ENCODE results near the gene SLC25A25.
A peak's percentile ranks its signal among the peaks of the same experiment; 100 is the strongest.

The SLC25A25 gene

DNA sequence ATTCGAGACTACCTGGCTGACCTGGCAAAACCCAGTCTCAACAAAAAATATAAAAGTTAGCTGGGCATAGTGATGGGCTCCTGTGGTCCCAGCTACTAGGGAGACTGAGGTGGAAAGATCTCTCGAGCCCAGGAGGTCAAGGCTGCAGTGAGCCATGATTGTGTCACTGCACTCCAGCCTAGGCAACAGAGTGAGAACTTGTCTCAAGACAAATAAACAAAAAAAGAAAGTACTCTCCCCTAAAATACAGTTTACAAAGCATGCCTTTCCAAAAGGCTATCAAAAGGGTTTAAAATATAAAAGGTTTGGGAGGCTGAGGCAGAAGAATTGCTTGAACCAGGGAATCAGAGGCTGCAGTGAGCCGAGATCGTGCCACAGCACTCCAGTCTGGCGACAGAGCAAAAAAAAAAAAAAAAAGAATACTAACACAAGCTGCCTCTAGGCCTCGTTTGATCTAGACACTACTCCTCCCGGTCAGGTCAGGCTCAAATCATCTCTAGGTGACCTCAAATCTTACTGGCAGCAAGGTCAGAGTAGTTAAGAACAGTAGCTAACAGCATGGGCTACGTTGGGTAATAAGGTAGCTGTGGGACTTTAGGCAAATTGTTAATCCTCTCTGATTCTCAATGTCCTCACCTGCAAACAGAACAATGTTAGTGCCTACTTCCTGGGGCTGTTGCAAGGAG is 10.2 kb upstream of the SLC25A25 start:
- peak overlapping the region; percentile 15 for H3K14ac ChIP-seq (ENCODE audit: low read length)
- no peak overlapping the region for H3K23ac ChIP-seq (ENCODE audit: low read depth, low read length, poor library complexity)
- no peak overlapping the region for H4K8ac ChIP-seq (ENCODE audit: low read depth, low read length)
- no peak overlapping the region for H3K18ac ChIP-seq (ENCODE audit: low read length)
- no peak overlapping the region for H2AK5ac ChIP-seq (ENCODE audit: low read depth, low read length)
- H3K9ac ChIP-seq (ENCODE audit: low read depth, low read length, poor library complexity) = no peak overlapping the region
- no peak overlapping the region for H3K4ac ChIP-seq (ENCODE audit: low read length)
- H3K9me3 ChIP-seq (replicated peaks in 1 of 2; ENCODE audit: control insufficient read depth in 2 of 2, insufficient read depth in 1 of 2, low read depth in 1 of 2, low read length in 2 of 2) = peaks cover 0 to 2% of the 10 kb centered on the region in 2 donors
- H3K4me1 ChIP-seq (ENCODE audit: control insufficient read depth in 2 of 2, insufficient read depth in 1 of 2, low read depth in 1 of 2, low read length in 2 of 2) = peaks cover 12 to 16% of the 10 kb centered on the region in 2 donors
- no peak overlapping the region for H3K4me3 ChIP-seq (ENCODE audit: low read length in 2 of 2)
- no peak overlapping the region for H3K4me2 ChIP-seq (ENCODE audit: insufficient read depth, low read length, poor library complexity, severe bottlenecking)
- H4K91ac ChIP-seq (ENCODE audit: low read depth, low read length, poor library complexity) = no peak overlapping the region
- no peak overlapping the region for H3K27ac ChIP-seq (replicated peaks; ENCODE audit: low read length)
- H3K79me1 ChIP-seq (ENCODE audit: low read depth, low read length) = no peaks in the 10 kb centered on the region
- H2AFZ ChIP-seq (ENCODE audit: low read length) = no peak overlapping the region
- no peak for DNase-seq (ENCODE audit: low spot score)
- no peak overlapping the region for H2BK15ac ChIP-seq (ENCODE audit: low read length)
- peaks cover 2 to 5% of the 10 kb centered on the region in 2 donors for H3K36me3 ChIP-seq (replicated peaks in 1 of 2; ENCODE audit: control insufficient read depth in 2 of 2, insufficient read depth in 2 of 2, low read length in 2 of 2)
- H2BK12ac ChIP-seq (ENCODE audit: low read length) = no peak overlapping the region
- H3K27me3 ChIP-seq (ENCODE audit: control insufficient read depth in 3 of 3, insufficient read depth in 3 of 3, low read depth in 1 of 3, low read length in 3 of 3) = no peaks in the 10 kb centered on the region
- no peak overlapping the region for H2BK5ac ChIP-seq (ENCODE audit: low read length)
- no peak overlapping the region for H2BK120ac ChIP-seq (ENCODE audit: low read depth, low read length)
- no CpG with 5 or more reads among the region's 8 CpGs for WGBS, 2 donors (ENCODE audit: extremely low coverage in 2 of 2, insufficient read length in 2 of 2, insufficient replicate concordance in 1 of 2)

DNA sequence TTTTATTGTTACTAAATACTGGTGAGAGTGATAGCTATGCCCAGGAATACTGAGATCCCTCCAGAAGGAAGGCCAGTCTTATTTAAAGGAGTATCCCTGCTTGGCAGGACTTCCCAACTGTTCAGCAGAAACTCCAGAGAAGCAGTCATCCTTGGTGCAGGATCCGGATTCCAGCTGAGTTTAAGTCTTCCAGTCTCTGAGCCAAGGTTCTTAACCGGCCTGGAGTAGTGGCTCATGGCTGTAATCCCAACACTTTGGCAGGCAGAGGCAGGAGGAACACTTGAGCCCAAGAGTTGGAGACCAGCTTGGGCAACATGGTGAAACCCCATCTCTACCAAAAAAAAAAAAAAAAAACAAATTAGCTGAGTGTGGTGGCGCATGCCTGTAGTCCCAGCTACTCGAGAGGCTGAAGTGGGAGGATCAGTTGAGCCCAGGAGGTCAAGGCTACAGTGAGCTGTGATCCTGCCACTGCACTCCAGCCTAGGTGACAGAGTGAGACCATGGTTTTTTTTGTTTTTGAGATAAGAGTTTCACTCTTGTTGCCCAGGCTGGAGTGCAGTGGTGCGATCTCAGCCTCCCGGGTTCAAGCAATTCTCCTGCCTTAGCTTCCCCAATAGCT is 8.6 kb upstream of the SLC25A25 start:
- Histone ChIP-seq H3K4me2 (ENCODE audit: insufficient read depth, low read length, poor library complexity, severe bottlenecking) (no peak overlapping the region), H3K4me1 (ENCODE audit: control insufficient read depth in 2 of 2, insufficient read depth in 1 of 2, low read depth in 1 of 2, low read length in 2 of 2) (peaks cover 12 to 14% of the 10 kb centered on the region in 2 donors), H2BK120ac (ENCODE audit: low read depth, low read length) (no peak overlapping the region), H3K4me3 (ENCODE audit: low read length in 2 of 2) (no peak overlapping the region), H3K14ac (ENCODE audit: low read length) (no peak overlapping the region), H3K27me3 (ENCODE audit: control insufficient read depth in 3 of 3, insufficient read depth in 3 of 3, low read depth in 1 of 3, low read length in 3 of 3) (no peaks in the 10 kb centered on the region), H3K79me1 (ENCODE audit: low read depth, low read length) (no peaks in the 10 kb centered on the region), H3K18ac (ENCODE audit: low read length) (no peak overlapping the region), H3K27ac (replicated peaks; ENCODE audit: low read length) (no peak overlapping the region), H2AFZ (ENCODE audit: low read length) (no peak overlapping the region), H4K8ac (ENCODE audit: low read depth, low read length) (no peak overlapping the region), H3K4ac (ENCODE audit: low read length) (no peak overlapping the region), H2BK15ac (ENCODE audit: low read length) (no peak overlapping the region), H3K9me3 (replicated peaks in 1 of 2; ENCODE audit: control insufficient read depth in 2 of 2, insufficient read depth in 1 of 2, low read depth in 1 of 2, low read length in 2 of 2) (peaks cover 0 to 2% of the 10 kb centered on the region in 2 donors), H2BK12ac (ENCODE audit: low read length) (no peak overlapping the region), H2BK5ac (ENCODE audit: low read length) (no peak overlapping the region), H3K36me3 (replicated peaks in 1 of 2; ENCODE audit: control insufficient read depth in 2 of 2, insufficient read depth in 2 of 2, low read length in 2 of 2) (peaks cover 7 to 13% of the 10 kb centered on the region in 2 donors), H2AK5ac (ENCODE audit: low read depth, low read length) (no peak overlapping the region), H4K91ac (ENCODE audit: low read depth, low read length, poor library complexity) (no peak overlapping the region), H3K23ac (ENCODE audit: low read depth, low read length, poor library complexity) (no peak overlapping the region), H3K9ac (ENCODE audit: low read depth, low read length, poor library complexity) (no peak overlapping the region)
- WGBS, 2 donors (ENCODE audit: extremely low coverage in 2 of 2, insufficient read length in 2 of 2, insufficient replicate concordance in 1 of 2) = no CpG with 5 or more reads among the region's 6 CpGs
- no peak for DNase-seq (ENCODE audit: low spot score)

DNA sequence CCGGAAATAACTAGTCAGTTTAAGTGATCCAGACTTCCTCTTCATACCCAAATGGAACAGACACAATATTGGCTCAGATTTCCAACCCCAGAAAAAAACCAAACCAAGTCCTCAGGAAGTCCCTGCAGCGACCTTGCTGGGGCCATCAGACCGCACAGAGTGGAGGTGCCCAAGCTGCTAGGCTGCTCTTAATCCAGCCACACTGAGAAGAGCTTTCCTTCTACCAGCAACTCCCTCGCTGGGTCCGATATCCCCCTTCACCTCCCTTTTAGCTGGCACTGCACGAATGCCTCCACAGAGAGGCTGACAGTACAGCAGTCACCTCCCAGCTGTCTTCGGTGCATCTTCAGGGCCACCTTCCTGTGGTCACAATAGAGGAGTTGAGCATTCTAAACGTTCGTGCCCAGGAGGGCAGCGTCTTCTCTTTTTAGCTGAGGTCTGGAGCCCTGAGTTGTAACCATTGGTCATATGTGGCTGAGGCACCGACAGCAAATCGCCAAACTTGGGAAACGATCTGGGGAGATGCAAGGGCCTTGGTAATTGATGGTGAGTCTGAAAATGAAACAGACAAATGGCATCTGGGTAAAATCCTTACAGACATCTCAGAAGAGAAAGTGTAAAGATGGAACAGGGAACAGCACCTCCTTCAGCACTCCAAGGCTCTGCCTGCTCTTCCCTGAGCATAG is 6.6 kb upstream of the SLC25A25 start:
- Histone ChIP-seq H4K91ac (ENCODE audit: low read depth, low read length, poor library complexity) (no peak overlapping the region), H2BK5ac (ENCODE audit: low read length) (no peak overlapping the region), H3K4me2 (ENCODE audit: insufficient read depth, low read length, poor library complexity, severe bottlenecking) (no peak overlapping the region), H3K36me3 (replicated peaks in 1 of 2; ENCODE audit: control insufficient read depth in 2 of 2, insufficient read depth in 2 of 2, low read length in 2 of 2) (peaks cover 7 to 13% of the 10 kb centered on the region in 2 donors), H3K23ac (ENCODE audit: low read depth, low read length, poor library complexity) (no peak overlapping the region), H3K9me3 (replicated peaks in 1 of 2; ENCODE audit: control insufficient read depth in 2 of 2, insufficient read depth in 1 of 2, low read depth in 1 of 2, low read length in 2 of 2) (peaks cover 2 to 5% of the 10 kb centered on the region in 2 donors), H3K4me1 (ENCODE audit: control insufficient read depth in 2 of 2, insufficient read depth in 1 of 2, low read depth in 1 of 2, low read length in 2 of 2) (peaks cover 3 to 7% of the 10 kb centered on the region in 2 donors), H2BK120ac (ENCODE audit: low read depth, low read length) (no peak overlapping the region), H3K18ac (ENCODE audit: low read length) (no peak overlapping the region), H3K4me3 (ENCODE audit: low read length in 2 of 2) (no peak overlapping the region), H3K27ac (replicated peaks; ENCODE audit: low read length) (no peak overlapping the region), H3K9ac (ENCODE audit: low read depth, low read length, poor library complexity) (no peak overlapping the region), H3K4ac (ENCODE audit: low read length) (no peak overlapping the region), H2AK5ac (ENCODE audit: low read depth, low read length) (no peak overlapping the region), H2BK15ac (ENCODE audit: low read length) (no peak overlapping the region), H3K27me3 (ENCODE audit: control insufficient read depth in 3 of 3, insufficient read depth in 3 of 3, low read depth in 1 of 3, low read length in 3 of 3) (no peaks in the 10 kb centered on the region), H2AFZ (ENCODE audit: low read length) (no peak overlapping the region), H3K79me1 (ENCODE audit: low read depth, low read length) (peaks cover 1% of the 10 kb centered on the region), H4K8ac (ENCODE audit: low read depth, low read length) (no peak overlapping the region), H3K14ac (ENCODE audit: low read length) (no peak overlapping the region), H2BK12ac (ENCODE audit: low read length) (no peak overlapping the region)
- DNase-seq (ENCODE audit: low spot score) = no peak
- whole genome bisulfite sequencing, 2 donors (ENCODE audit: extremely low coverage in 2 of 2, insufficient read length in 2 of 2, insufficient replicate concordance in 1 of 2) = no CpG with 5 or more reads among the region's 13 CpGs

DNA sequence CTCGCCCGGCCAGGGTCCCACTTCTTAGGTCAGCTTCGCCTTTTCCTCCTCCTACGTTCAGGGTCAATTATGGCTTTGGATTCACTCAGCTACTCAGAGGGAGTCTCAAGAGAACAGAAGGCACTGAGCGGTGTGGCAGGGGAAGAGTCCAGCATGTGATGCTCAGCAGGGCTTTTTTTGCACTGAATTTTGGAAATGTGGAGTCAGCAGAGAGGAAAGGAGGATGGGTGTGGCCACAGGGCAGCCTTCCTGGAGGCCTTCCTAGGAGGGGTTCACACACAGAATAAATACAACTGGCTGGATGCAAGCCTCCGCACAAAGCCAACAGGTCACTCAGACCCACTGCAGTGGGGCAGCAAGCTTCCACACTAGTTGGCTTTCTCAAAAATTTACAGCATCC is 5.8 kb upstream of the SLC25A25 start:
- no peak for DNase-seq (ENCODE audit: low spot score)
- Histone ChIP-seq H2BK120ac (ENCODE audit: low read depth, low read length) (no peak overlapping the region), H3K14ac (ENCODE audit: low read length) (no peak overlapping the region), H3K9me3 (replicated peaks in 1 of 2; ENCODE audit: control insufficient read depth in 2 of 2, insufficient read depth in 1 of 2, low read depth in 1 of 2, low read length in 2 of 2) (peaks cover 2 to 8% of the 10 kb centered on the region in 2 donors), H3K4ac (ENCODE audit: low read length) (no peak overlapping the region), H3K27me3 (ENCODE audit: control insufficient read depth in 3 of 3, insufficient read depth in 3 of 3, low read depth in 1 of 3, low read length in 3 of 3) (no peaks in the 10 kb centered on the region), H2BK15ac (ENCODE audit: low read length) (no peak overlapping the region), H3K4me1 (ENCODE audit: control insufficient read depth in 2 of 2, insufficient read depth in 1 of 2, low read depth in 1 of 2, low read length in 2 of 2) (peaks cover 4 to 7% of the 10 kb centered on the region in 2 donors), H3K4me2 (ENCODE audit: insufficient read depth, low read length, poor library complexity, severe bottlenecking) (no peak overlapping the region), H3K36me3 (replicated peaks in 1 of 2; ENCODE audit: control insufficient read depth in 2 of 2, insufficient read depth in 2 of 2, low read length in 2 of 2) (peaks cover 7 to 13% of the 10 kb centered on the region in 2 donors), H3K79me1 (ENCODE audit: low read depth, low read length) (peaks cover 5% of the 10 kb centered on the region), H4K8ac (ENCODE audit: low read depth, low read length) (no peak overlapping the region), H2BK12ac (ENCODE audit: low read length) (no peak overlapping the region), H3K4me3 (ENCODE audit: low read length in 2 of 2) (no peak overlapping the region), H2AK5ac (ENCODE audit: low read depth, low read length) (no peak overlapping the region), H3K18ac (ENCODE audit: low read length) (no peak overlapping the region), H2BK5ac (ENCODE audit: low read length) (no peak overlapping the region), H3K9ac (ENCODE audit: low read depth, low read length, poor library complexity) (no peak overlapping the region), H2AFZ (ENCODE audit: low read length) (no peak overlapping the region), H3K23ac (ENCODE audit: low read depth, low read length, poor library complexity) (no peak overlapping the region), H3K27ac (replicated peaks; ENCODE audit: low read length) (no peak overlapping the region), H4K91ac (ENCODE audit: low read depth, low read length, poor library complexity) (no peak overlapping the region)
- WGBS, 2 donors (ENCODE audit: extremely low coverage in 2 of 2, insufficient read length in 2 of 2, insufficient replicate concordance in 1 of 2) = no CpG with 5 or more reads among the region's 6 CpGs

Measured in neuronal stem cell (in vitro differentiated cells).